K562 (cell line): ENCODE results near the gene GNA15. TPM values are rescaled to one million over a fixed set of nuclear protein-coding genes. Genes with fewer than 3 reads are reported as not detected.
A peak's percentile ranks its signal among the peaks of the same experiment; 100 is the strongest.

Experiments
- ADNP ChIP-seq: fragments of 200-800 bp; sonication (Bioruptor generic); IDR thresholded peaks from 2 replicates; pipeline ENCODE4 v1.6.1; 2016; ENCODE audit warnings: missing genetic modification characterization, missing compliant biosample characterization
- ARID1B ChIP-seq: fragments of 450-650 bp; IDR thresholded peaks from 2 replicates; pipeline ENCODE4 v1.6.1; 2016; ENCODE audit warnings: antibody characterized with exemption, mild to moderate bottlenecking, inconsistent platforms
- ATF3 ChIP-seq, 2 experiments: fragments of 450-650 bp in 1 of 2; sonication (generic) in 1 of 2; formaldehyde crosslinking in 1 of 2; IDR thresholded peaks in 1 of 2; conservative IDR thresholded peaks in 1 of 2; 2 replicates each; pipeline versions ENCODE4 v1.6.1 to v1.8.1; 2016 to 2023; ENCODE audit warnings: mild to moderate bottlenecking in 2 of 2, moderate library complexity in 2 of 2, inconsistent platforms in 1 of 2, missing genetic modification reagents in 1 of 2
- C11orf30 ChIP-seq: fragments of 450-650 bp; IDR thresholded peaks from 2 replicates; pipeline ENCODE4 v1.6.1; 2016; ENCODE audit warnings: low read depth, mild to moderate bottlenecking
- CREB1 ChIP-seq, 2 experiments: sonication (generic) in 1 of 2; formaldehyde crosslinking in 1 of 2; IDR thresholded peaks; 2 replicates each; pipeline versions ENCODE4 v1.6.1 to v1.8.0; 2012 to 2022; ENCODE audit warnings: inconsistent platforms in 1 of 2, mild to moderate bottlenecking in 1 of 2, missing genetic modification reagents in 1 of 2, moderate library complexity in 1 of 2
- CREM ChIP-seq: IDR thresholded peaks from 2 replicates; pipeline ENCODE4 v1.6.1; 2014; ENCODE audit warnings: antibody characterized with exemption, low read depth
- E4F1 ChIP-seq: fragments of 250-450 bp; sonication (Bioruptor Pico); IDR thresholded peaks from 2 replicates; pipeline ENCODE4 v1.5.0; 2021; ENCODE audit warnings: mild to moderate bottlenecking, borderline replicate concordance
- EGR1 ChIP-seq: fragments of 450-650 bp; conservative IDR thresholded peaks from 2 replicates; pipeline ENCODE4 v1.6.1; 2017; ENCODE audit warnings: mild to moderate bottlenecking
- FOSL1 ChIP-seq: fragments of 200-800 bp; sonication (Bioruptor generic); conservative IDR thresholded peaks from 2 replicates; pipeline ENCODE4 v1.6.1; 2016; ENCODE audit warnings: missing genetic modification characterization, missing compliant biosample characterization
- JUN ChIP-seq, 2 experiments: sonication (generic) in 1 of 2; formaldehyde crosslinking in 1 of 2; IDR thresholded peaks; 2 replicates each; pipeline versions ENCODE4 v1.6.1 to v1.8.0; 2012 to 2022; ENCODE audit warnings: borderline replicate concordance in 2 of 2, mild to moderate bottlenecking in 2 of 2, improper control_type of control experiment in 1 of 2, low read depth in 1 of 2, low read length in 1 of 2, missing genetic modification reagents in 1 of 2
- LEF1 ChIP-seq: fragments of 450-650 bp; IDR thresholded peaks from 2 replicates; pipeline ENCODE4 v1.6.1; 2016; ENCODE audit warnings: mild to moderate bottlenecking
- MAFF ChIP-seq: IDR thresholded peaks from 2 replicates; pipeline ENCODE4 v1.6.1; 2012; ENCODE audit warnings: low read length, improper control_type of control experiment
- MAX ChIP-seq: sonication (generic); formaldehyde crosslinking; IDR thresholded peaks from 2 replicates; pipeline ENCODE4 v1.9.0; 2022; ENCODE audit warnings: mild to moderate bottlenecking, missing genetic modification reagents
- MAZ ChIP-seq, 2 experiments: fragments of 450-650 bp in 1 of 2; sonication (generic) in 1 of 2; formaldehyde crosslinking; IDR thresholded peaks in 1 of 2; conservative IDR thresholded peaks in 1 of 2; 2 replicates each; pipeline versions ENCODE4 v1.4.0 to v1.5.0; 2020; ENCODE audit warnings: mild to moderate bottlenecking in 1 of 2, missing genetic modification reagents in 1 of 2
- MTA1 ChIP-seq: fragments of 450-650 bp; IDR thresholded peaks from 2 replicates; pipeline ENCODE4 v1.6.1; 2017; ENCODE audit warnings: borderline replicate concordance
- MTA3 ChIP-seq: fragments of 450-650 bp; formaldehyde crosslinking; IDR thresholded peaks from 2 replicates; pipeline ENCODE4 v1.6.1; 2017; ENCODE audit warnings: mild to moderate bottlenecking, borderline replicate concordance
- POLR2G ChIP-seq: fragments of 200-400 bp; formaldehyde crosslinking; IDR thresholded peaks from 2 replicates; pipeline ENCODE4 v1.6.1; 2017; ENCODE audit warnings: low read depth, mild to moderate bottlenecking, antibody characterized with exemption, low read length, moderate library complexity
- SIRT6 ChIP-seq: IDR thresholded peaks from one replicate; pipeline ENCODE4 v1.6.1; 2012; ENCODE audit warnings: low read depth, mild to moderate bottlenecking, control low read depth, inconsistent platforms, low read length, moderate library complexity
- SIX5 ChIP-seq, 2 experiments: IDR thresholded peaks; 2 replicates each; pipeline ENCODE4 v1.6.1; 2011; ENCODE audit warnings: low read length in 2 of 2, borderline replicate concordance in 1 of 2, low read depth in 1 of 2, mild to moderate bottlenecking in 1 of 2, moderate library complexity in 1 of 2; ENCODE audit not compliant: insufficient read depth in 1 of 2
- SMARCA4 ChIP-seq: fragments of 450-650 bp; IDR thresholded peaks from 2 replicates; pipeline ENCODE4 v1.6.1; 2016
- SMARCA5 ChIP-seq: fragments of 450-650 bp; IDR thresholded peaks from 2 replicates; pipeline ENCODE4 v1.6.1; 2016
- SUPT5H ChIP-seq: fragments of 450-650 bp; IDR thresholded peaks from 2 replicates; pipeline ENCODE4 v1.6.1; 2016
- TCF3 ChIP-seq: sonication (generic); formaldehyde crosslinking; IDR thresholded peaks from 2 replicates; pipeline ENCODE4 v1.4.0; 2020; ENCODE audit warnings: mild to moderate bottlenecking, missing genetic modification reagents
- ZEB2 ChIP-seq: fragments of 450-650 bp; IDR thresholded peaks from 2 replicates; pipeline ENCODE4 v1.6.1; 2016
- ZNF143 ChIP-seq: sonication (generic); formaldehyde crosslinking; IDR thresholded peaks from 2 replicates; pipeline ENCODE4 v1.9.0; 2022; ENCODE audit warnings: mild to moderate bottlenecking, missing genetic modification reagents
- polyA plus RNA-seq, 8 experiments: library from polyadenylated mRNA; depleted of rRNA in 4 of 8; stranded (reverse) in 5 of 8; unstranded in 3 of 8; fragments of >200 nt; fragmentation: Nextera tagmentation in 2 of 8; fragmentation: Illumina TruSeq in 1 of 8; extraction: Ambion mirVana in 2 of 8; extraction: Trizol in 1 of 8; gene quantifications; 2 replicates each; pipeline versions ENCODE4 v1.2.1 to v1.2.3, GENCODE V29; 2011 to 2014; ENCODE audit warnings: inconsistent platforms in 1 of 8, missing spikeins in 1 of 8
- total RNA-seq, 7 experiments: library from RNA; depleted of rRNA in 6 of 7; stranded (reverse); fragments of >200 nt in 6 of 7; fragmentation: Illumina TruSeq in 2 of 7; extraction: Trizol in 2 of 7; gene quantifications; 2 replicates each; pipeline versions ENCODE4 v1.2.1 to v1.2.3, GENCODE V29; 2011 to 2021; ENCODE audit warnings: low replicate concordance in 1 of 7

The GNA15 gene
- total and polyA plus RNA-seq, 9 of the 15 experiments (the other 6 are each of a cell fraction or from before 2014, with no cell fraction given) = 0.03 to 0.24 (median 0.11) TPM; not detected in 1

GRCh38 chr19:3176715-3177501 is 41.1 kb downstream of the GNA15 start (continued):
- no peak for TF ChIP-seq MAFF
- peak; percentile 42; the same call in 1 of the 2 replicates for TF ChIP-seq ZEB2
- peak; percentile 62 for TF ChIP-seq SMARCA4
- TF ChIP-seq ATF3 (IDR thresholded peaks at IDR 0.05) = peak; percentile 86
- TF ChIP-seq ATF3 (CRISPR knock-in tag; conservative IDR thresholded peaks at IDR 0.05) = no peak
- no peak for TF ChIP-seq ZNF143 (CRISPR knock-in tag)
- TF ChIP-seq SIRT6 = no peak
- TF ChIP-seq ARID1B = peak; percentile 70
- TF ChIP-seq SMARCA5 = peak; percentile 41; the same call in 1 of the 2 replicates
- peak; percentile 50; the same call in 1 of the 2 replicates for TF ChIP-seq MAX (CRISPR knock-in tag)
- TF ChIP-seq FOSL1 (tag) = peak; percentile 86
- no peak for TF ChIP-seq ADNP (tag)
- peak; percentile 24; the same call in 1 of the 2 replicates for TF ChIP-seq CREB1 (IDR thresholded peaks at IDR 0.05)
- no peak for TF ChIP-seq CREB1 (CRISPR knock-in tag; IDR thresholded peaks at IDR 0.05)
- 0 out of 2 replicates have a peak, but pooled peaks have one; percentile 26 for TF ChIP-seq MTA1
- TF ChIP-seq POLR2G = 0 out of 2 replicates have a peak, but pooled peaks have one; percentile 50
- peak; percentile 57; the same call in 1 of the 2 replicates for TF ChIP-seq MTA3
- no peak for TF ChIP-seq SIX5 (IDR thresholded peaks at IDR 0.05; ENCODE audit: borderline replicate concordance in 1 of 2, insufficient read depth in 1 of 2, low read depth in 1 of 2, low read length in 2 of 2)
- TF ChIP-seq CREM = peak; percentile 68
- TF ChIP-seq SUPT5H = 0 out of 2 replicates have a peak, but pooled peaks have one; percentile 24
- peak; percentile 71 for TF ChIP-seq JUN (IDR thresholded peaks at IDR 0.05; ENCODE audit: borderline replicate concordance, low read depth, low read length)
- no peak for TF ChIP-seq JUN (CRISPR knock-in tag; IDR thresholded peaks at IDR 0.05; ENCODE audit: borderline replicate concordance)
- TF ChIP-seq E4F1 (CRISPR knock-in tag) = no peak
- peak; percentile 57 for TF ChIP-seq C11orf30
- TF ChIP-seq MAZ (CRISPR knock-in tag; conservative IDR thresholded peaks at IDR 0.05 in 1 of 2, IDR thresholded peaks at IDR 0.05 in 1 of 2) = peak in 1 of 2 experiments; percentile 18; a peak in 1 of 4 replicates
- TF ChIP-seq TCF3 = peak; percentile 40; the same call in 1 of the 2 replicates
- 0 out of 2 replicates have a peak, but pooled peaks have one; percentile 23 for TF ChIP-seq LEF1
- no peak for TF ChIP-seq EGR1
